Measurements from ENCODE around the gene FHIT. TPM values are rescaled to one million over a fixed set of nuclear protein-coding genes. Genes with fewer than 3 reads are reported as not detected.

Gene FHIT
- total RNA-seq, 1 experiment from 2014 or later: 9.8 TPM

- TF ChIP-seq, protein P1, sequence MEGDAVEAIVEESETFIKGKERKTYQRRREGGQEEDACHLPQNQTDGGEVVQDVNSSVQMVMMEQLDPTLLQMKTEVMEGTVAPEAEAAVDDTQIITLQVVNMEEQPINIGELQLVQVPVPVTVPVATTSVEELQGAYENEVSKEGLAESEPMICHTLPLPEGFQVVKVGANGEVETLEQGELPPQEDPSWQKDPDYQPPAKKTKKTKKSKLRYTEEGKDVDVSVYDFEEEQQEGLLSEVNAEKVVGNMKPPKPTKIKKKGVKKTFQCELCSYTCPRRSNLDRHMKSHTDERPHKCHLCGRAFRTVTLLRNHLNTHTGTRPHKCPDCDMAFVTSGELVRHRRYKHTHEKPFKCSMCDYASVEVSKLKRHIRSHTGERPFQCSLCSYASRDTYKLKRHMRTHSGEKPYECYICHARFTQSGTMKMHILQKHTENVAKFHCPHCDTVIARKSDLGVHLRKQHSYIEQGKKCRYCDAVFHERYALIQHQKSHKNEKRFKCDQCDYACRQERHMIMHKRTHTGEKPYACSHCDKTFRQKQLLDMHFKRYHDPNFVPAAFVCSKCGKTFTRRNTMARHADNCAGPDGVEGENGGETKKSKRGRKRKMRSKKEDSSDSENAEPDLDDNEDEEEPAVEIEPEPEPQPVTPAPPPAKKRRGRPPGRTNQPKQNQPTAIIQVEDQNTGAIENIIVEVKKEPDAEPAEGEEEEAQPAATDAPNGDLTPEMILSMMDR (conservative IDR thresholded peaks at IDR 0.05): no peak
- no peak for TF ChIP-seq EZH2 (IDR thresholded peaks at IDR 0.05; ENCODE audit: low read depth)
Observed at GRCh38 chr3:60427109-60427508, 824.1 kb downstream of the FHIT start.

DNA sequence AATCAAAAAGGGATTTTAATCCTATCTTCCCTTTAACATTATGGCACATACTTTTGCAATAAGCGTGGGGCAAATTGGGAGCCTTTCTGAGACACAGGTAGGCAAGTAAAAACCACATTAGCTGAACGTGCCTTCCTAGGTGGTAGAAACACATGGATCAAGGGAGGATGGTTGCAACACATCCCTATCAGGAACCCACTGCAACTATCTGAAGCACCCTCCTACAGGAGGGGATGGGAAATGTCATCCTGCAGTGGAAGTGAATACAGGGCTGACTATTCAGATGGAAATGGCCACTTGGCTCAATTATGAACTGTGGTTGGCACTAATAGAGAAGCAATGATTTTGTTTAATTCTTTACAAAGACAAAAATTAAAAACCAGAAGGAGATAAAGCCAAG lies 826.3 kb downstream of the FHIT start:
- no peaks in the 10 kb centered on the region for H3K9me2 ChIP-seq (ENCODE audit: insufficient read depth)
- H3K79me2 ChIP-seq (ENCODE audit: low read depth): no peaks in the 10 kb centered on the region
- no TSS peak for BruUV-seq (replicated peaks)
- intact Hi-C loops (cut with micrococcal nuclease; ENCODE audit: unreplicated experiment): no loop called here
- no peak for DNase-seq
- H3F3A ChIP-seq (ENCODE audit: insufficient read depth, low read depth): no peaks in the 10 kb centered on the region
- H3K4me3 ChIP-seq: no peak overlapping the region
- H2AFZ ChIP-seq: no peak overlapping the region
- ChIA-PET CTCF (no interaction called here), POLR2A (ENCODE audit: unreplicated experiment) (no interaction called here)
- H3K9me3 ChIP-seq (ENCODE audit: insufficient read depth, low read depth): no peaks in the 10 kb centered on the region
- H4K20me1 ChIP-seq (ENCODE audit: insufficient read depth): no peaks in the 10 kb centered on the region
- no peaks in the 10 kb centered on the region for H3K27me3 ChIP-seq (ENCODE audit: insufficient read depth, low read depth)
- TF ChIP-seq EZH2 (IDR thresholded peaks at IDR 0.05; ENCODE audit: low read depth): no peak
- TF ChIP-seq, protein P1 (conservative IDR thresholded peaks at IDR 0.05): no peak
- H3K36me3 ChIP-seq (ENCODE audit: low read depth): no peaks in the 10 kb centered on the region
- no peaks in the 10 kb centered on the region for H3K4me1 ChIP-seq (replicated peaks; ENCODE audit: insufficient read depth)
- no peak overlapping the region for H3K27ac ChIP-seq
- no peak overlapping the region for H3K4me2 ChIP-seq

More at GRCh38 chr3:60427109-60427508, 824.1 kb downstream of the FHIT start:
- CTCF ChIA-PET: no interaction called here
- no peak for DNase-seq
- no peak overlapping the region for H3K27ac ChIP-seq
- H3K36me3 ChIP-seq (ENCODE audit: low read depth): no peaks in the 10 kb centered on the region
- no peaks in the 10 kb centered on the region for H3K4me1 ChIP-seq (replicated peaks; ENCODE audit: insufficient read depth)
- POLR2A ChIA-PET (ENCODE audit: unreplicated experiment): no interaction called here
- no peaks in the 10 kb centered on the region for H3K79me2 ChIP-seq (ENCODE audit: low read depth)
- H3K27me3 ChIP-seq (ENCODE audit: insufficient read depth, low read depth): no peaks in the 10 kb centered on the region
- H3K9me2 ChIP-seq (ENCODE audit: insufficient read depth): no peaks in the 10 kb centered on the region
- BruUV-seq (replicated peaks): no TSS peak
- no peaks in the 10 kb centered on the region for H3K9me3 ChIP-seq (ENCODE audit: insufficient read depth, low read depth)
- no peaks in the 10 kb centered on the region for H3F3A ChIP-seq (ENCODE audit: insufficient read depth, low read depth)
- intact Hi-C loops (cut with micrococcal nuclease; ENCODE audit: unreplicated experiment): no loop called here
- no peak overlapping the region for H3K4me3 ChIP-seq
- H4K20me1 ChIP-seq (ENCODE audit: insufficient read depth): no peaks in the 10 kb centered on the region
- H2AFZ ChIP-seq: no peak overlapping the region
- H3K4me2 ChIP-seq: no peak overlapping the region

DNA sequence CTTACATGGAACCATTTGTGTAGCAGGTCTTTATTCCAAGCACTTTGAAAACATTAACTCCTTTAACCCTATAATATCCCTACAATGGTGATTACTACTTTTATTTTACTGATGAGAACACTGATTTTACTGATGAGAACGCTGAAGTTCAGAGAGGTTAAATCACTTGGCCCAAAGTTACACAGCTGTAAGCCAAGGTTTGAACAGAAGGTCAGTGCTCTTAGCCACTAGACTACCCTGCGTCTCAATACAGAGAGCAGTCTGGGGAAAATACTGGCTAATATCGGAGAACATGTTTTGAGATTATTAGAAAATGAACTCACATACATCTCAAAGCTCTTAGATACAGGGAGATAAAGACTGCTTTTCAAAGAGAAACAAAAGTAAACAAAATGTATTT lies 827.2 kb downstream of the FHIT start:
- H3K4me2 ChIP-seq: no peak overlapping the region
- H4K20me1 ChIP-seq (ENCODE audit: insufficient read depth): no peaks in the 10 kb centered on the region
- DNase-seq: no peak
- ChIA-PET POLR2A (ENCODE audit: unreplicated experiment) (no interaction called here), CTCF (no interaction called here)
- no peaks in the 10 kb centered on the region for H3K27me3 ChIP-seq (ENCODE audit: insufficient read depth, low read depth)
- no TSS peak for BruUV-seq (replicated peaks)
- H3K36me3 ChIP-seq (ENCODE audit: low read depth): no peaks in the 10 kb centered on the region
- TF ChIP-seq EZH2 (IDR thresholded peaks at IDR 0.05; ENCODE audit: low read depth): no peak
- H3K9me2 ChIP-seq (ENCODE audit: insufficient read depth): no peaks in the 10 kb centered on the region
- H2AFZ ChIP-seq: no peak overlapping the region
- H3K4me1 ChIP-seq (replicated peaks; ENCODE audit: insufficient read depth): no peaks in the 10 kb centered on the region
- no peaks in the 10 kb centered on the region for H3F3A ChIP-seq (ENCODE audit: insufficient read depth, low read depth)
- no peaks in the 10 kb centered on the region for H3K9me3 ChIP-seq (ENCODE audit: insufficient read depth, low read depth)
- H3K79me2 ChIP-seq (ENCODE audit: low read depth): no peaks in the 10 kb centered on the region
- intact Hi-C loops (cut with micrococcal nuclease; ENCODE audit: unreplicated experiment): no loop called here
- no peak overlapping the region for H3K4me3 ChIP-seq
- no peak overlapping the region for H3K27ac ChIP-seq

DNA sequence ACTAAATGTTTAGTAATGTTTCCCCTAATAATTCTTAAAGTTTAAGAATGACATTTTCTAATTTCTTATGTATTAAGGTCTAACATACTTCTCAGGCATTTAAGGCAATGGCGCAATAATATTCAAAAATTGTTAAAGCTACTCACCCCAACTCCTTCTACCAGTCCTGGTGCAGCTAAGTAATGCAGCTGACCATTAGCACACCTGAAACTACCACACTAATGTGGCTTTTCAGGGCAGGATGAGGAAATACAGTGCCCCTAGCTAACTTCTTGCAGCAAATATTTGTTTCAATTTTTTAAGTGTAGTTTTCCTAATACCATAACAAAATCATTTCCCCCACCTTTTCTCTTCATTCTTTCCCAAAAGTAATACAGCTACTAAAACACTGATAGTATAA lies 827.7 kb downstream of the FHIT start:
- Histone ChIP-seq H3K9me3 (ENCODE audit: insufficient read depth, low read depth) (no peaks in the 10 kb centered on the region), H3F3A (ENCODE audit: insufficient read depth, low read depth) (no peaks in the 10 kb centered on the region), H3K9me2 (ENCODE audit: insufficient read depth) (no peaks in the 10 kb centered on the region), H3K36me3 (ENCODE audit: low read depth) (no peaks in the 10 kb centered on the region), H3K4me1 (replicated peaks; ENCODE audit: insufficient read depth) (no peaks in the 10 kb centered on the region), H2AFZ (no peak overlapping the region), H3K4me3 (no peak overlapping the region), H4K20me1 (ENCODE audit: insufficient read depth) (no peaks in the 10 kb centered on the region), H3K27ac (no peak overlapping the region), H3K4me2 (no peak overlapping the region), H3K79me2 (ENCODE audit: low read depth) (no peaks in the 10 kb centered on the region), H3K27me3 (ENCODE audit: insufficient read depth, low read depth) (no peaks in the 10 kb centered on the region)
- intact Hi-C loops (cut with micrococcal nuclease; ENCODE audit: unreplicated experiment): no loop called here
- CTCF ChIA-PET: no interaction called here
- POLR2A ChIA-PET (ENCODE audit: unreplicated experiment): no interaction called here
- DNase-seq: no peak
- TF ChIP-seq, protein P1 (conservative IDR thresholded peaks at IDR 0.05): no peak
- no peak for TF ChIP-seq EZH2 (IDR thresholded peaks at IDR 0.05; ENCODE audit: low read depth)
- no TSS peak for BruUV-seq (replicated peaks)

Data from PC-9 (cell line).